Measurements from ENCODE around the gene PRDX3.
"Not testable (repeated sequence)": the region's sequence is repeated elsewhere in the genome, so short reads cannot be mapped to it uniquely, and the experiment has no call there.

PRDX3 gene

DNA sequence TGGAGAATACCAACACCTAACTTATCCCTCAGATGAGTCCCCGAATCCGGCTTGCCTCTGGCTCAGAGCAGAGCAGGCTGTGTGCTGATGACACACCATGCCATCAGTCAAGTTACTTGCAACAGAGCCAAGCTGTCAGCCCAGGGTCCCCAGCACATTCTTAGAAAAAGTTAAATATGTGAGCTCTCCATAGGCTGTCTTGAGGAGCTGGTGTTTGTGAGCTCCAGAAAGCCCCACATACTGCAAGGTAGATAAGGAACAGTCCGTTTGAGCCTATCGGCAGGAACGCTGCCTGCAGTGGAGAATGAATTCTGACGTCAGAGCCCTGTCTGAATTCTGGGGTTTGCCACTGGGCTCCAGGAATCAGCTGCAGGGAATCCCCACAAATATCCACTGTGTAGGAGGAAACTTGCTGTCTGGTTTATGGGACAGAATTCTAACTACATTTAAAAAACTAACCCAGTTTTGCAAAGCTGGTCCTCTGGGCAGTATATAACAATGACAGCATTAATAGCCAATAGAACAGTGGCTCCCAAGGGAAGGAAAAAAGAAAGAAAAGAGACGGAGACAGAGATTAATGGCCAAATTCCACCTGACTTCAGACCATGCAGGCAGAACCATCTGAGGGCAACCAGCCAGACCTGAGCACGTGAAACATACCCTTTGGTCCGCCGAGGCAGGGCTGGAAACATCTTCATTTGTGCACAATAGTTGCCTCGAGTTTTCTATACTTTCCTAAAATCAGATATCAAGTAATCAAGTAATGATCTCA lies 16.7 kb downstream of the PRDX3 start:
- DNase-seq, result peak; percentile 39

DNA sequence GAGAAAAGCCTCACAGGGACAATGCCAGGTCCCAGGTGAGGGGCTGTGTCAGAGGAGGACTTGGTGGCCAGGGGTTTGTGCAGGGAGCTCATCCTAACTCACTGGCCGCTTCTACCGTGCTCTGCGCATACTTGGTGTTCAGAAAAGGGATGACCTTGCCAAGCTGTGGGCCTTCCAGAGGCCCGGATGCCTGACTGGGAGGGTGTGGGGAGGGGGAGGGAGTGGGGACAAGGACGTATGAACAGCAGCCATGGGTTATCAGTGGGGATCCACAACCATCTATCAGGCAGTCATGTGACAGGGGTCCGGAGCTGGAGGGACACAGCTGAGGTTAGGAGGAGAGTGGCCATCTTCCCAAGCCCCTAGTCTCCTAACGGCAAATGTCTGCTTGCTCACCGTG lies 19.3 kb downstream of the PRDX3 start:
- no peak for DNase-seq

DNA sequence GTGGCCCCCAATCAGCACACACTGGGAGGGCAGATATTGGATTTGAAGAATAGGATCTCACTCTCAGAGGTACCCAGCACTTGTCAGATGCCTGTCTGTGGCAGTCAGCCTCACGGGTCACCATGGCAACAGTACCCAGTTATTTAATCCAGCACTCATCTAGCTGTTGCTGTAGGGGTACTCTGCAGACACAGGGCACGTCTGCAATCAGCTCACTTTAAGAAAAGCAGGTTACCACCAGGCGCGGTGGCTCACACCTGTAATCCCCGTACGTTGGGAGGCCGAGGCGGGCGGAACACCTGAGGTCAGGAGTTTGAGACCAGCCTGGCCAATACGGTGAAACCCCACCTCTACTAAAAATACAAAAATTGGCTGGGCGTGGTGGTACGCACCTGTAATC lies 25.0 kb downstream of the PRDX3 start:
- no peak for DNase-seq

DNA sequence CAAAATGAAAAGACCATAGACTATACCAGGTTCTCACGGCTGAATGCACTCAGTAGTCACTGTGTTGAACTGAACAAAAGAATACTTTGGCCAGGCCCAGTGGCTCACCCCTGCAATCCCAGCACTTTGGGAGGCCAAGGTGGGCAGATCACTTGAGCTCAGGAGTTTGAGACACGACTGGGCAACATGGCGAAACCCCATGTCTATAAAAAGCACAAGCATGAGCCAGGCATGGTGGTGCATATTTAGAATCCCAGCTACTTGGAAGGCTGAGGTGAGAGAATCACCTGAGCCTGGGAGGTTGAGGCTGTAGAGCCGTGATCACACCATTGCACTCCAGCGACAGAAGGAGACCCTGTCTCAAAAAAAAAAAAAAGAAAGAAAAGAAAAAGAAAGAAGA lies 25.6 kb downstream of the PRDX3 start:
- DNase-seq, result no peak

DNA sequence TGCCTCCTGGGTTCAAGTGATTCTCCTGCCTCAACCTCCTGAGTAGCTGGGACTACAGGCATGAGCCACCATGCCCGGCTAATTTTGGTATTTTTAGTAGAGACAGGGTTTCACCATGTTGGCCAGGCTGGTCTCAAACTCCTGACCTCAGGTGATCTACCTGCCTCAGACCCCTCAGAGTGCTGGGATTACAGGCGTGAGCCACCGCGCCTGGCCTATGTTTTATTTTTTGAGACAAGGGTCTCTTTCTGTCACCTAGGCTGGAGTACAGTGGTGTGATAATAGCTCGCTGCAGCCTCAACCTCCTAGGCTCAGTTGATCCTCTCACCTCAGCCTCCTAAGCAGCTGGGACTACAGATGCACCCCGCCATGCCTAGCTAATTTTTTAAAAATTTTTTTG lies 27.0 kb downstream of the PRDX3 start:
- DNase-seq, result not testable (repeated sequence)

DNA sequence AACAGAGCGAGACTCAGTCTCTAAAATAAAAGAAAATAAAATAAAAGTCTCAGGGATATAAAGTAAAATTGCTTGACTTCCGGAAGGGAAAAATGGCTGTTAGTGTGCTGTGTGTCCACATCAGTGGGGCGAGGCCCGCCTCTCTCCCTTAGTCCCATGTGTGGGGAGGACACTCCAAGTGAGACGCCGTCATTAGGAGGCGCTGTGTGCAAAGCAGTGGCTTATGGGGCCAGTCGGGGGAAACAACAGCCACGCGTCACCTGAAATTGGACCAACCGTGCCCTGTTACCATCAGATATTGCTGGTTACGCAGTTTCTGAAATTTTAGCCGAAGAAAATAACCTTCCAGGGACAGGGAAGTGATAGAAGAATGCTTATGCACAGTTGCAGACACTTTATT lies 28.9 kb downstream of the PRDX3 start:
- no peak for DNase-seq

DNA sequence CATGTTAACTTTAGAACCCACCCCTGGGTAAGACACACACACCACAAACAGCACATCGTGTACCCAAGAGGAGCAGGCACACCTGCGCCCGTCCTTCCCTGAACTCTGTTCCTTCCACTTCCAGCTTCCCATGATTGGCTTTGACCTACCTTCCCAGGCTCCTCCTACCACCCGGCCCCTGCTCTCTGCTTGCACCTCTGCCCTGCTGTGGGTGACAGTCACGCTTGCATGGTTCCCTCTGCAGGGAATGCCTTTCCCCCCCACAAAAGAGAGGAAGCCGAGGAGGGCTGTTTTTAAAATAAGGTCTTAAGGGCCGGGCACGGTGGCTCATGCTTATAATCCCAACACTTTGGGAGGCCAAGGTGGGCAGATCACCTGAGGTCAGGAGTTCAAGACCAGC lies 29.5 kb downstream of the PRDX3 start:
- DNase-seq, result no peak

DNA sequence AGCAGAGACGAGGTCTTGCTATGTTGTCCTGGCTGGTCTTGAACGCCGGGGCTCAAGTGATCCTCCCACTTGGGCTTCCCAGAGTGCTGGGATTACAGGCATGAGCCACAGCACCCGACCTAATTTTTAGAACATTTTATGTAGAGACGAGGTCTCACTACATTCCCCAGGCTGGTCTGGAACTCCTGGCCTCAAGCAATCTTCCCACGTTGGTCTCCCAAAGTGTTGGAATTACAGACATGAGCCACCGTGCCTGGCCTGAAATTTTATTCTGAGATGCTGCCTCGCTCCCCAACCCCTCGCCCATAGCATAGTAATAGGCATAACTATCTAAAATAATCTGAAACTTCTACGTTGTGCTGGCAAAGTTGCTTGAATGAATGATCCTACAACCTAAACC lies 35.0 kb downstream of the PRDX3 start:
- no peak for DNase-seq

DNA sequence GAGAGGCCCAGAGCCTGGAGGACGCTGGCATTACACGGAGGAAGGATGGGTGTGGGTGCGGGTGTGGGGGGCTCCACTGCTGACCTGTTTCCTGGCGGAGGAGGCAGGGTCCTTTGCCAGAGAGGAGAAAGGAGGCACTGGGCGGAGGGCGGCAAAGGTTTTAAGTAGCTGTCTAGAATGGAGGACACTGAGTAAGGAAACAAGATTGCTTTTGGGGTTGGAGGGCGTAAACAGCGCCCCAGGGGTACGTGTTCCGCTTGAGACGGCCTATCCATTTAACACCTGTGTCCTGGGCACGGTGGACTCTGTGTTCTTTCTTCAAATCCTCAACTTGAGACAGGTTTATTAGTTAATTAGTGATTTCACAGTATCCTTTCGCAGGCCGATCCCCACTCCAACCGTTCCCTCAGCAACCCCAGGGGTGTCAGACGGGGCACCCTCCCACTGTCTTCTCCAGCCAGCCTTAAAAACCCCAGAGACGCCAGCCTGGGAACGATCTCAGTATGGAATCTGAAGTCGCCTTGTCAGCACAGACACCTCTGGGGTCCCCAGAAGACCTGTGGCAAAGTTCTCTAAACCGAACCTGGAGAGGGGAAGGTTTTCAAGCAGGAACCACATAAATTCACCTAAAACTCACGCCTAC lies 37.9 kb downstream of the PRDX3 start:
- DNase-seq, result no peak

DNA sequence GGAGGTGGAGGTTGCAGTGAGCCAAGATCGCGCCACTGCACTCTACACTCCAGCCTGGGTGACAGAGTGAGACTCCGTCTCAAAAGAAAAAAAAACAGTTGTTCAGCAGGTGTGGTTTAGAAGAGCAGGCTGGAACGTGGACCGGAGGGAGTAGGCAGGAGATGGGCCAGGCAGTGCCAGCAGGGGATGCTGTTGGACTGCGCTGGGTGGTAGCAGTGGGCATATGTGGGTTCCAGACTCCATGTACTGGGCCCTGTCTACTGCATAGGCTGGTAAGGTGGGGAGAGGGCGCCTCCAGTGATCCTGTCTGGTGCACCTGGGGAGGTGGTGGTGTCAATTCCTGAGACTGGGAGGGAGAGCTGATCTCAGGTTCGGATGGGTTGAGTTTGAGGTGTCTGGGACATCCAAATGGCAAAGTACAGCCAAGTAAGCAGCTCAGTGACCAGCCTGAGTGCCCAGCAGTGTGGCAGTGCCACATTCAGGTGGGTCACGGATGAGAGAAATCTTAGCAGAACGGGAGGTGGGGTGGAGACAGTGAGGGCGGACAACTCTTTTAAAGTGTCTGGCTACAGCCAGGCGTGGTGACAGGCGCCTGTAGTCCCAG lies 39.0 kb downstream of the PRDX3 start:
- no peak for DNase-seq

DNA sequence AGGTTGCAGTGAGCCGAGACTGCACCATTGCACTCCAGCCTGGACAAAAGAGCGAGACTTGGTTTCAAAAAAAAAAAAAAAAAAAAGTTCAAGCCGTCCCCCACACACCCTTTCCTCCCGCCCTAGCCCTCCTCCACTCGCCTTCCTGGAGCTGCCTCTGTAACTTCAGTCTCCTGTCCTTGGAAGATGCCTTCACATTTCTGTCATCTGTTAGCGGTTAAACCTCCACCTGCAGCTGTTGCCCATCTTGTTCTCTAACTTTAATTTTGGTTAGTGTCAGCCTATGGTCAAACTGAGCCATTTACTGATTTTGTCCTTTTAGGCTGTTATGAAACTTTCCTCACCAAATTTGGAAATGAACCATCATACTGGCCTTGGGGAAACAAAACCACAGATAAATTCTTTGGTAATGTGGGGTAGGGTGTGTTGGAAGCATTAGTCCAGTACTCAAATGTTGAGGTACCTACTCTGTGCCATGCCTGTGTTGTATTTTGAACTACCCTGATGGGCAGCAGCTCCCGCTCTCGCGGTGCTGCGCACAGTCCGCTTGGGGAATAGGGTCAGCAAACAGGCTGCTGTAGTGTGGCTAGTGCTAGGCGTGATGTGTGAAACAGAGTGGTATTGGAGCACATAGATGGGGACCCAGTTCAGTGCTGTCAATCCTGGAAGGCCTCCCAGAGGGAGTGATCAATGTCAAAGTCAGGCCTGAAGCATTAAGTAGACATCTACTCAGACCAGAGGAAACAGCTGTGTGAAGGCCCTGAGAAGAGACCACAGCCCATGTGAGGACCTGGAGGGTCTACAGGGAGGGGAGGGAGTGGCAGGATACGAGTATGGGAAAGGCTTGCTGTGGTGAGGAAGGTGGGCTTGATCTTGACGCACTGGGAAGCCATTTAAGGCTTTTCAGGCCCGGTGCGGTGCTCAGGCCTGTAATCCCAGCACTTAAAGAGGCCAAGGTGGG lies 40.0 kb downstream of the PRDX3 start:
- no peak for DNase-seq

DNA sequence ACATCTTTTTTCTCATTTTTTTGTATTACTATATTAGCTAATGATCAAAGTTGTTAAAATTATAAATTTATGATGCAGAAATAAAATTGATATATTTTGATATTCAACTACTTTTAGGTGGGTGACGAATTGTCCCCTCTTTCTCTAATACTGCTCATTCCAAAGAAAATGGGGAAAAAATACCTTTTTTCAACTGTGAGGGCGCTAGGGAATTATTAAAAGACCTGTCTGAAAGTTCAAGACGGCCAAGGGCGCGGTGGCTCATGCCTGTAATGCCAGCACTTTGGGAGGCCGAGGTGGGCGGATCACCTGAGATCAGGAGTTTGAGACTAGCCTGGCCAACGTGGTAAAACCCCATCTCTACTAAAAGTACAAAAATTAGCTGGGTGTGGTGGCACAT lies 40.7 kb downstream of the PRDX3 start:
- not testable (repeated sequence) for DNase-seq

DNA sequence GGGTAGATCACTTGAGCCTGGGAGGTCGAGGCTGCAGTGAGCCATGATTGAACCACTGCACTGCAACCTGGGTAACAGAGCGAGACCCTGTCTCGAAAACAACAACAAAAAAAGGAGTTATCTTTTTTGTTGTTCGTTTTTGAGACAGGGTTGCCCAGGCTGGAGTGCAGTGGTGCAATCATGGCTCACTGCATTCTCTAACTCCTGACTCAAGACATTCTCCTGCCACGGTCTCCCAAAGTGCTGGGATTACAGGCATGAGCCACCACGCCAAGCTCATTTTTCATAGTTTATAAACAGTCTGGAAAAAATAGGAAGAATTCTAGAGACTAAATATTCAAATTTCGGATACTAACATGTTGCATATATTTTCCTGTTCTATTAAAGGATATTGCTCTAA lies 42.5 kb downstream of the PRDX3 start:
- DNase-seq, result no peak

DNA sequence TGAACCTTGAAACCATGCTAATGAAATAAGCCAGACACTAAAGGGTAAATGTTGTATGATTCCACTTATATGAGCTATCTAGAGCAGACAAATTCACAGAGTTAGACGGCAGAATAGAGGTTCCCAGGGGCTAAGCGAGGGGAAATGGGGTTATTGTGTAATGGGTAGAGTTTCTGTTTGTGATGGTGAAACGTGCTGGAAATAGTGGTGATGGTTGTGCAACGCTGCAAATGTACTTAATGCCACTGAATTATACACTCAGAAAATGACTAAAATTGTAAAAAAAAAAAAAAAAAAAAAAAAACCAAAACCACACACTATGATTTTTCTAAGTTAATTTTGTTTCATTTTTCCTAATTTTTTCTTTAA lies 43.1 kb downstream of the PRDX3 start:
- DNase-seq, result no peak

DNA sequence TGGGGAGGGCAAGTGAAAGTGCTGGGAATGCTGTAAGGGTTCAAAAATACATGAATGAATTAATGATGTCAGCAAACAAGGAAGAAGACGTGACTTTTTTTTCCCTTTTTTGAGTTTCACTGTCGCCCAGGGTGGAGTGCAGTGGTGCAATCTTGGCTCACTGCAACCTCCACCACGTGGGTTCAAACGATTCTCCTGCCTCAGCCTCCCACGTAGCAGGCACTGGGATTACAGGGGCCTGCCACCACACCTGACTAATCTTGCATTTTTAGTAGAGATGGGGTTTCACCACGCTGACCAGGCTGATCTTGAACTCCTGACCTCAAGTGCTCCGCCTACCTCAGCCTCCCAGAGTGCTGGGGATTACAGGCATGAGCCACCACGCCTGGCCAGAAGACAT lies 44.7 kb downstream of the PRDX3 start:
- no peak for DNase-seq

DNA sequence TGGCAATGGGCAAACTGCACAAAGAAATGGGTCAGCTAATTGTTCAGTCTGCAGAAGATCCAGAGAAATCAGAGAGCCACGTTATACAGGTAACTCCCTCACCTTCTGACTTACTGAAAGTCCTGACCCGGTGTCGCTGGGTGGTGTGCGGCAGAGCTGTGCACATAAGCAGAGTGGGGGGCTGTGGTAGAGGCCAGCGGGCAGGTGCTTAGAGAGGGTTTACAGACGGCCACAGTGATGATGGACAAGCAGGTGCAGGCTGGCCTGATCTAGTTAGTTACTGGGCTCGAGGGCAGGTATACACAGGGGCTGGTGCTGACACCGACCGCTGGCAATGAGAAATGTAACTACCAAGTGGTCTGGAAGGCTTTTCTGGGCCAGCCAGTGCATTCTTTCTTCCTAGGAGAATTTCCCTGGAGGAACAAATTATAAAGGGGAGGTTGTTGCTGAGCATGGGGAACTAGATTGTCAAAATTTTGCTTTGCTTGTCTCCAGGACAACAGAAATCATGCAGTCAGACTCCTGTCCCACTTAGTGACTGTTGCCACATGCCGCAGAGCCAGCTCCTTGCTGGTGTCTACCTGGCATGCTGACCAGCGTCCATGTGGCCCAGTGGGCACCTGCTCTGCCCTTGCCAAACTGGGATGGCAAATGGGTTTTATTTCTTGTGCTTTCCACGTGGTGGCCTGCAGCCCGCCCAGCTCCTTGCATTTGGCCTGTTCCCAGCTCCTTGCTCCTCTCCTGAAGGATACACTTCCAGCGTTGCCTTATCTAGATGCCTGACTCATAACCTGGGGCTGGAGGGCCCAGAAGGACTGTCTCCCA lies 45.9 kb downstream of the PRDX3 start:
- DNase-seq, result no peak

DNA sequence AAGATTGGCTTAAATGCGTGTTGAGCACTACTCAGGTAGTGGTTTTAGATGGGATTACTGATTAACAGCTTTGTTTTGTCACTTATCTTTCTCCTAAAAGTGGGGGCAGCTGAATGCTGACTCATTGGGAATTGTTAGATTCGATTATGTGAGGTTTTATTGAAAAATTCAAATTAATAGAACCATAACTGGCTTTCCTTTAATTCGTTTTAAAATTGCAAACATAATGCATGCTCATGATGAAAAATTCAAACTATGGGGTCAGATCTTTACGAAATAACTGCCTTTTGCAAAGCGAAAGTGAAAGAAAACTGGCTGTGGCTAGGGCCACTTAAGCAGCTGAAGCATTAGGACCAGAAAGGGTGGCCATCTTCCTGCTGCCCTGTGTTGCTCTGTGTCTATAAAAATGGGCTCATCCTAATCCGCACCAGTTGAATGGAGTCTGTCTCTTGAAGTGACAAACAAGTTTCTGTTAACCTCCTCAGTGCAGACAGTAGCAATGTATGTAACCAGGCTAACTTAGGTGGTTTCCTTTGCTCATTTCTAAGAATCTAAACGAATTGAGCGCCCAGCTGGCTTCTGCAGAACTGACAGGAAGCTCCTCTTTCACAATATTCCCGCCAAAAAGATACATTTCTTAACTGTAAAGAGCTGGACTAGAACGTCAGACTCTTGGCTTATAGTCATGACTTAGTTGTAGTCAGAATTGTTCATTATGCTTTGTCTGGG lies 46.9 kb downstream of the PRDX3 start:
- peak; percentile 48 for DNase-seq

DNA sequence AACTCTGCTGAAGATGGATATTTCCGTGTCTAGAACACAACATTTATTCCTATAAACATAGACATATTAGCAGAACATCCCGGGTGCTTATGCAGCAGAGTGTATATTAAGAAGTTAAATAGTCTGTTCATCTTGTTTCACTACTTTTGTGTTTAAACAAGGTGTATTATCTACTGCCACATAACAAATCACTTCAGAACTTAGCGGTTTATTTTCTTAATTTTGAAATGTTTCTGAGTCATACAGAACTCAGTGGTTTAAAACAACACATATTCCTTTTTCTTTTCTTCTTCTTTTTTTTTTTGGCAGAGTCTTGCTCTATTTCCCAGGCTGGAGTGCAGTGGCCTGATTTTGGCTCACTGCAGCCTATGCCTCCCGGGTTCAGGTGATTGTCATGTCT lies 48.9 kb downstream of the PRDX3 start:
- DNase-seq, result no peak

DNA sequence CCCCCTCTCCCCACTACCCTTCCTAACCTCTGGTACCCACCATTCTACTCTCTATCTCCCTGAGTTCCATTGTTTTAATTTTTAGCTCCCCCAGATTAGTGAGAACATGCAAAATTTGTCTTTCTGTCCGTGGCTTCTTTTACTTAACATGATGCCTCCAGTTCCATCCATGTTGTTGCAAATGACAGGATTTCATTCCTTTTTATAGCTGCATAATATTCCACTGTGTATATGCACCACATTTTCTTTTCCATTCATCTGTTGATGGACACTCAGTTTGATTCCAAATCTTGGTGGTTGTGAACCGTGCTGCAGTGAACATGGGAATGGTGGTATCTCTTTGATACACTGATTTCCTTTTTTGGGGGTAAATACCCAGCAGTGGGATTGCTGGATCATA lies 52.7 kb downstream of the PRDX3 start:
- DNase-seq, result no peak

DNA sequence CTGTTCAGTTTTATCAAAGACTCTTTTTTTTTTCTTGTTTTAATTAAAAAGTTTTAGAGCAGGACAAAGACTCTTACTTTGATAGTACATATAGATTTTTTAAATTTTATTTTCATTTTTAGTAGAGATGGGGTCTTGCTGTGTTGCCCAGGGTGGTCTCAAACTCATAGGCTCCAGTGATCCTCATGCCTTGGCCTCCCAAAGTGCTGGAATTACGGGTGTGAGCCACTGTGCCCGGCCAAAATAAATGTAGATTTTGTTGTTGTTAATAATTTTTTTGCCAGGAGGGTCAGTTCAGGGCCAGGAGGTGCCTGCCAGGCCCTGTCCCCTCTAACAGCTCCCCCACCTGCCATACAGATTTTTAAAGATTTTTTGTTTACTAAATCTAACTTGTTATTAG lies 57.7 kb downstream of the PRDX3 start:
- no peak for DNase-seq

DNA sequence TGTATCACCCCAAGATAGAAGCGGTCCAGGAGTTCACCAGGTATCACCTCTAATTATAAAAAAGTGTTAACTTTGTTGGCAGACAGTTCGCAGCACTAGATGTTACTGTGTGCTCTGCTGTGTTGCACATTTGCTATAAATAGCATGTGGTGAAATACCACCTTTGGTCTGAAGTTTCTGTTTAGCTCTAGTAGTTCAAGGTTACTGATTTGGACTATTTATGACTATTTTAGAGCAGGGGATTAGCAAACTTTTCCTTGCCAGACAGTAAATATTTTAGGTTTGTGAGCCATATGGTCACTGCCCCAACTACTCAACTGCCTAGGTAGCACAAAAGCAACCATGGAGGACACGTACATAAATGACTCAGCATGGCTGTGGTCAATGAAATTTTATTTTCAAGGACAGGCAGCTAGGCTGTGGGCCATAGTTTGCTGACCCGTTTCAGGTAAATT lies 58.2 kb downstream of the PRDX3 start:
- no peak for DNase-seq

DNA sequence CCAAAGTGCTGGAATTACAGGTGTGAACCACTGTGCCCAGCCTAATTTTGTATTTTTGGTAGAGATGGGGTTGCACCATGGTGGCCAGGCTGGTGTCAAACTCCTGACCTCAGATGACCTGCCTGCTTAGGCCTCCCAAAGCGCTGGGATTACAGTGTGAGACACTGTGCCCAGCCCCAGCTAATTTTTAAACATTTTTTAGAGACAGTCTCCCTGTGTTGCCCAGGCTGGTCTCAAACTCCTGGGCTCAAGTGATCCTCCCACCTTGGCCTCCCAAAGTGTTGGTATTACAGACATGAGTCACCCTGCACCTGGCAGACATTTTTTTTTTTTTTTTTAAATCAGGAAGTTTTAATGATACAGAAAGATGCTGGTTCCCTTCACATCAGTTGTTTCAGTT lies 59.2 kb downstream of the PRDX3 start:
- no peak for DNase-seq

Data from kidney glomerular epithelial cell (primary cell).